Dendritic cell treated with granulocyte-macrophage colony-stimulating factor and Interleukin-4, amounts not matched to agents 40 ng/mL and 50 ng/mL, for 4 days (primary cell): ENCODE data around the gene CHRND.

ENCODE experiments used
- H3K27ac Mint-ChIP-seq: one replicate; pipeline ENCODE4 v1.8.0; 2022; ENCODE audit warnings: mild to moderate bottlenecking, mixed read lengths
- H3K27me3 Mint-ChIP-seq: one replicate; pipeline ENCODE4 v1.8.0; 2022; ENCODE audit warnings: mild to moderate bottlenecking, mixed read lengths
- H3K36me3 Mint-ChIP-seq: one replicate; pipeline ENCODE4 v1.8.0; 2022; ENCODE audit warnings: low read depth, mixed read lengths
- H3K4me1 Mint-ChIP-seq: one replicate; pipeline ENCODE4 v1.8.0; 2022; ENCODE audit warnings: low read depth, mixed read lengths
- H3K4me3 Mint-ChIP-seq: one replicate; pipeline ENCODE4 v1.8.0; 2022; ENCODE audit warnings: mild to moderate bottlenecking, moderate library complexity, mixed read lengths
- H3K9me3 Mint-ChIP-seq: one replicate; pipeline ENCODE4 v1.8.0; 2022; ENCODE audit warnings: mixed read lengths
- intact Hi-C: fragments of 100-400 bp; cut with micrococcal nuclease; formaldehyde crosslinking; loops from one replicate; pipeline ENCODE4 v1.15.0; 2022

Gene CHRND

GRCh38 chr2:232484628-232485347, 41.2 kb upstream of the CHRND start:
- no peaks in the 10 kb centered on the region for H3K4me1 Mint-ChIP-seq
- H3K27ac Mint-ChIP-seq, result no peak overlapping the region
- peaks cover 55% of the 10 kb centered on the region for H3K27me3 Mint-ChIP-seq
- H3K36me3 Mint-ChIP-seq, result no peaks in the 10 kb centered on the region
- no peaks in the 10 kb centered on the region for H3K9me3 Mint-ChIP-seq
- intact Hi-C loops, result no loop called here
- no peak overlapping the region for H3K4me3 Mint-ChIP-seq

GRCh38 chr2:232485348-232485756, 40.6 kb upstream of the CHRND start:
- no peaks in the 10 kb centered on the region for H3K4me1 Mint-ChIP-seq
- H3K4me3 Mint-ChIP-seq, result no peak overlapping the region
- H3K36me3 Mint-ChIP-seq, result no peaks in the 10 kb centered on the region
- intact Hi-C loops, result no loop called here
- no peak overlapping the region for H3K27ac Mint-ChIP-seq
- H3K27me3 Mint-ChIP-seq, result peaks cover 60% of the 10 kb centered on the region
- H3K9me3 Mint-ChIP-seq, result no peaks in the 10 kb centered on the region

GRCh38 chr2:232485757-232486557, 40.0 kb upstream of the CHRND start:
- intact Hi-C loops, result no loop called here
- Mint-ChIP-seq H3K36me3 (no peaks in the 10 kb centered on the region), H3K9me3 (no peaks in the 10 kb centered on the region), H3K4me3 (no peak overlapping the region), H3K27ac (no peak overlapping the region), H3K27me3 (peaks cover 63% of the 10 kb centered on the region), H3K4me1 (no peaks in the 10 kb centered on the region)

GRCh38 chr2:232486558-232487384, 39.2 kb upstream of the CHRND start:
- Mint-ChIP-seq H3K9me3 (no peaks in the 10 kb centered on the region), H3K36me3 (no peaks in the 10 kb centered on the region), H3K27me3 (peaks cover 65% of the 10 kb centered on the region), H3K4me1 (no peaks in the 10 kb centered on the region), H3K4me3 (no peak overlapping the region), H3K27ac (no peak overlapping the region)
- intact Hi-C loops, result no loop called here

GRCh38 chr2:232487385-232488096, 38.4 kb upstream of the CHRND start, which contains the start of gene ECEL1:
TSS of gene ECEL1 (minus strand) at chr2:232487834. CDS start at chr2:232486653, 1,181 bp downstream.
- H3K4me1 Mint-ChIP-seq, result no peaks in the 10 kb centered on the region
- intact Hi-C loops, result no loop called here
- no peaks in the 10 kb centered on the region for H3K36me3 Mint-ChIP-seq
- H3K27ac Mint-ChIP-seq, result no peak within 1 kb of the TSS
- peaks cover 69% of the 10 kb centered on the region for H3K27me3 Mint-ChIP-seq
- no peaks in the 10 kb centered on the region for H3K9me3 Mint-ChIP-seq
- no peak within 1 kb of the TSS for H3K4me3 Mint-ChIP-seq

- Mint-ChIP-seq H3K9me3 (no peaks in the 10 kb centered on the region), H3K27me3 (peaks cover 73% of the 10 kb centered on the region), H3K4me3 (no peak overlapping the region), H3K36me3 (no peaks in the 10 kb centered on the region), H3K27ac (no peak overlapping the region), H3K4me1 (no peaks in the 10 kb centered on the region)
- intact Hi-C loops, result no loop called here
Observed at GRCh38 chr2:232488097-232488711, 37.8 kb upstream of the CHRND start.

- Mint-ChIP-seq H3K36me3 (no peaks in the 10 kb centered on the region), H3K9me3 (no peaks in the 10 kb centered on the region), H3K27ac (no peak overlapping the region), H3K4me1 (no peaks in the 10 kb centered on the region), H3K4me3 (no peak overlapping the region), H3K27me3 (peaks cover 71% of the 10 kb centered on the region)
- intact Hi-C loops, result no loop called here
Observed at GRCh38 chr2:232488721-232489300, 37.1 kb upstream of the CHRND start.

GRCh38 chr2:232489516-232490220, 36.3 kb upstream of the CHRND start:
- no peaks in the 10 kb centered on the region for H3K9me3 Mint-ChIP-seq
- peaks cover 64% of the 10 kb centered on the region for H3K27me3 Mint-ChIP-seq
- no peaks in the 10 kb centered on the region for H3K4me1 Mint-ChIP-seq
- intact Hi-C loops, result no loop called here
- no peak overlapping the region for H3K4me3 Mint-ChIP-seq
- no peaks in the 10 kb centered on the region for H3K36me3 Mint-ChIP-seq
- H3K27ac Mint-ChIP-seq, result no peak overlapping the region

- Mint-ChIP-seq H3K27ac (no peak overlapping the region), H3K9me3 (no peaks in the 10 kb centered on the region)
Observed at GRCh38 chr2:232490221-232491138, 35.5 kb upstream of the CHRND start.

GRCh38 chr2:232491139-232491780, 34.7 kb upstream of the CHRND start:
- peaks cover 50% of the 10 kb centered on the region for H3K27me3 Mint-ChIP-seq
- H3K36me3 Mint-ChIP-seq, result no peaks in the 10 kb centered on the region
- intact Hi-C loops, result no loop called here
- no peak overlapping the region for H3K27ac Mint-ChIP-seq
- H3K4me3 Mint-ChIP-seq, result no peak overlapping the region
- no peaks in the 10 kb centered on the region for H3K9me3 Mint-ChIP-seq
- H3K4me1 Mint-ChIP-seq, result no peaks in the 10 kb centered on the region

More at GRCh38 chr2:232490221-232491138, 35.5 kb upstream of the CHRND start:
- Mint-ChIP-seq H3K36me3 (no peaks in the 10 kb centered on the region), H3K4me1 (no peaks in the 10 kb centered on the region), H3K27me3 (peaks cover 56% of the 10 kb centered on the region), H3K4me3 (no peak overlapping the region)
- intact Hi-C loops, result no loop called here

- no peaks in the 10 kb centered on the region for H3K9me3 Mint-ChIP-seq
- intact Hi-C loops, result no loop called here
- no peak overlapping the region for H3K4me3 Mint-ChIP-seq
- H3K27me3 Mint-ChIP-seq, result peaks cover 41% of the 10 kb centered on the region
- no peaks in the 10 kb centered on the region for H3K4me1 Mint-ChIP-seq
- no peaks in the 10 kb centered on the region for H3K36me3 Mint-ChIP-seq
- no peak overlapping the region for H3K27ac Mint-ChIP-seq
Observed at GRCh38 chr2:232492236-232492848, 33.6 kb upstream of the CHRND start.
